Fibroblast of peridontal ligament (primary cell): ENCODE data around the gene SYNE1.
A peak's percentile ranks its signal among the peaks of the same experiment; 100 is the strongest.

Experiments
- DNase-seq: peaks from one replicate; pipeline ENCODE4 v3.0.0-alpha.2; 2010; ENCODE audit errors: extremely low read depth

Gene SYNE1

GRCh38 chr6:152490971-152491378 is 146.2 kb downstream of the SYNE1 start:
- peak; percentile 69 for DNase-seq

GRCh38 chr6:152484806-152485205 is 152.4 kb downstream of the SYNE1 start:
- DNase-seq, result no peak

- no peak for DNase-seq
These were observed 154.9 kb downstream of the SYNE1 start for GRCh38 chr6:152482289-152482688.

GRCh38 chr6:152478377-152479010 is 158.7 kb downstream of the SYNE1 start:
- DNase-seq, result no peak

- no peak for DNase-seq
These were observed 162.8 kb downstream of the SYNE1 start for GRCh38 chr6:152474354-152474753.

GRCh38 chr6:152472325-152472724 is 164.8 kb downstream of the SYNE1 start:
- peak; percentile 35 for DNase-seq

- DNase-seq, result peak; percentile 54
These were observed 165.5 kb downstream of the SYNE1 start for GRCh38 chr6:152471456-152472265.

- peak; percentile 27 for DNase-seq
These were observed 174.0 kb downstream of the SYNE1 start for GRCh38 chr6:152463164-152463563.

GRCh38 chr6:152462716-152463115 is 174.4 kb downstream of the SYNE1 start:
- DNase-seq, result peak; percentile 69

GRCh38 chr6:152461556-152461955 is 175.6 kb downstream of the SYNE1 start:
- DNase-seq, result peak; percentile 29

- peak; percentile 11 for DNase-seq
These were observed 178.2 kb downstream of the SYNE1 start for GRCh38 chr6:152458648-152459644.

- no peak for DNase-seq
These were observed 179.1 kb downstream of the SYNE1 start for GRCh38 chr6:152457949-152458624.

- DNase-seq, result no peak
These were observed 183.2 kb downstream of the SYNE1 start for GRCh38 chr6:152454003-152454402.

GRCh38 chr6:152453421-152453820 is 183.7 kb downstream of the SYNE1 start:
- no peak for DNase-seq

GRCh38 chr6:152452639-152453038 is 184.5 kb downstream of the SYNE1 start:
- DNase-seq, result no peak

- no peak for DNase-seq
These were observed 186.6 kb downstream of the SYNE1 start for GRCh38 chr6:152450519-152450918.

GRCh38 chr6:152441902-152442301 is 195.3 kb downstream of the SYNE1 start:
- no peak for DNase-seq

- DNase-seq, result no peak
These were observed 201.3 kb downstream of the SYNE1 start for GRCh38 chr6:152435816-152436215.

- no peak for DNase-seq
These were observed 204.4 kb downstream of the SYNE1 start for GRCh38 chr6:152432758-152433157.

GRCh38 chr6:152428126-152428525 is 209.0 kb downstream of the SYNE1 start:
- no peak for DNase-seq

GRCh38 chr6:152426276-152426675 is 210.9 kb downstream of the SYNE1 start:
- DNase-seq, result no peak
